IPS DF 6.9 (cell line): ENCODE measurements around the gene SLC66A2.

Experiments
- DNase-seq: peaks from one replicate; pipeline ENCODE4 v3.0.0-alpha.2; 2013; ENCODE audit warnings: low read depth, low spot score
- H3K27ac ChIP-seq: one replicate; pipeline ENCODE4 v1.5.1; 2013; ENCODE audit warnings: low read length, control low read depth
- H3K27me3 ChIP-seq: 2 replicates; pipeline ENCODE4 v1.6.1; 2013; ENCODE audit warnings: mild to moderate bottlenecking, low read length; ENCODE audit not compliant: control insufficient read depth, insufficient read depth
- H3K36me3 ChIP-seq: 2 replicates; pipeline ENCODE4 v1.6.1; 2013; ENCODE audit warnings: low read length; ENCODE audit not compliant: control insufficient read depth, insufficient read depth
- H3K4me1 ChIP-seq: 2 replicates; pipeline ENCODE4 v1.6.1; 2013; ENCODE audit warnings: low read length; ENCODE audit not compliant: control insufficient read depth, insufficient read depth
- H3K4me3 ChIP-seq: 2 replicates; pipeline ENCODE4 v1.5.1; 2013; ENCODE audit warnings: mild to moderate bottlenecking, low read length
- H3K9me3 ChIP-seq: 2 replicates; pipeline ENCODE4 v1.6.1; 2013; ENCODE audit warnings: low read length, inconsistent platforms; ENCODE audit not compliant: control insufficient read depth, insufficient read depth
- WGBS: extraction: QIAGEN DNeasy Blood & Tissue Kit; methylation state at CpG from one replicate; pipeline ENCODE4 v1.1.7; 2013; ENCODE audit warnings: mixed read lengths, missing lambda C conversion rate; ENCODE audit not compliant: insufficient read length, insufficient coverage; 5-methylcytosine and 5-hydroxymethylcytosine counted together

Gene SLC66A2

DNA sequence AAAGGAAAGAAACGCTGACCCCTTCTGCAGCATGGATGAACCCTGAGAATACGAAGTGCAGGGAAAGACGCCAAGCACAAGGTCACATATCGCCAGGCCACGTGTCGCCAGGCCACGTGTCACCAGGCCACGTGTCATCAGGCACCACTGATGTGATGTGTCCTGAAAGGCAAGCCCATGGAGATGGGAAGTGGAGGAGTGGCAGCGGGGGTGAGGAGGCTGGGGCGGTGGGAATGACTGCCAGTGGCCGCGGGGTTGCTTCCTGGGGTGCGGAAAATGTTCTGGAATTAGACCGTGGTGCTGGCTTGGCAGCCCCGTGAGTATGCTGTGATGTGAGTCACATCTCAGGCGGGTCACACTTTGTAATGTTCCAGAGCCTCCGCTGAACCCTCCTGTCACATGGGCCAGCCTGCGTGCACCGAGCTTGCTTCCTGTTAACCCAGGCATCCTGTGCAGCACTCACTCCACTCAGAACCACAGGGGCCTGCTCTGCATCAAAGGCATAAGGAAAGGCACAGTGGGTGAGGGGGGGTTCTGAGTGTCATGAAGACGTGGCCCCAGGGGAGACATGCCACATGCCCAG lies 39.0 kb downstream of the SLC66A2 start:
- no peak overlapping the region for H3K4me3 ChIP-seq
- no peak overlapping the region for H3K27ac ChIP-seq
- no peaks in the 10 kb centered on the region for H3K27me3 ChIP-seq
- H3K36me3 ChIP-seq: no peaks in the 10 kb centered on the region
- peaks cover 7% of the 10 kb centered on the region; the same call in 1 of the 2 replicates for H3K4me1 ChIP-seq
- WGBS: no CpG with 5 or more reads among the region's 20 CpGs
- no peak for DNase-seq
- no peaks in the 10 kb centered on the region for H3K9me3 ChIP-seq

DNA sequence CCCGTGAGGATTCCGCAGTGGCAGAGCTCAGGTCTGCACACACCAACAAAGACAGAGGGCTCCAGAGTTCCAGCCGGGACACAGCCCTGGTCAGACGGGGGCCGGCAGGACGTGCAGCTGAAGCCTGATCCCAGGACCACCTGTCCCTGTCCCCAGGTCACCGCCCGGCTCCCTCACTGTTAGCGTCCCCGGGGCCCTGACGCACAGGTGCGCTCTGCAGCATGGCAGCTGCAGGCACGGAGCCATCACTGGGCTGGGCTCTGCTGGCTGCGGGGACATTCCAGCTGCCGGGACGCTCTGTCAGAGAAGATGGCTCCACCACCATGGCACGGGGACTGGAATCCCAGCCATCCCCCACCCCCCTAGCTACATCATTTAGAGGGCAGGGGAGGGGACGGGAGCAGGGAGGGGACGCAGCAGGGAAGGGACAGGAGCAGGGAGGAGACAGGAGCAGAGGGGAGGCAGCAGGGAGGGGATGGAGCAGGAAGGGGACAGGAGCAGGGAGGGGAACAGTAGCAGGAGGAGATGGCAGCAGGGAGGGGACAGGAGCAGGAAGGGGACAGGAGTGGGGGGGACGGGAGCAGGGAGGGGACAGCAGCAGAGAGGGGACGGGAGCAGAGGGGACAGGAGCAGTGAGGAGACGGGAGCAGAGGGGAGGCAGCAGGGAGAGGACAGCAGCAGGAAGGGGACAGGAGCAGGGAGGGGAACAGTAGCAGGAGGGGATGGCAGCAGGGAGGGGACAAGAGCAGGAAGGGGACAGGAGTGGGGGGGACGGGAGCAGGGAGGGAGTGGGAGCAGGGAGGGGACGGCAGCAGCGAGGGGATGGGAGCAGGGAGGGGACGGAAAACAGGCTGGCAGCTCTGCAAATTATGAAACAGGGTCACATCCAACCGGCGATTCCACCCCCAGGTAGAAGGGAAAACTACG lies 39.8 kb downstream of the SLC66A2 start:
- WGBS: no CpG with 5 or more reads among the region's 29 CpGs
- H3K27me3 ChIP-seq: no peaks in the 10 kb centered on the region
- peaks cover 7% of the 10 kb centered on the region; the same call in 1 of the 2 replicates for H3K4me1 ChIP-seq
- peak overlapping the region; percentile 27; the same call in 1 of the 2 replicates for H3K4me3 ChIP-seq
- H3K36me3 ChIP-seq: no peaks in the 10 kb centered on the region
- DNase-seq: no peak
- H3K27ac ChIP-seq: no peak overlapping the region
- H3K9me3 ChIP-seq: no peaks in the 10 kb centered on the region

DNA sequence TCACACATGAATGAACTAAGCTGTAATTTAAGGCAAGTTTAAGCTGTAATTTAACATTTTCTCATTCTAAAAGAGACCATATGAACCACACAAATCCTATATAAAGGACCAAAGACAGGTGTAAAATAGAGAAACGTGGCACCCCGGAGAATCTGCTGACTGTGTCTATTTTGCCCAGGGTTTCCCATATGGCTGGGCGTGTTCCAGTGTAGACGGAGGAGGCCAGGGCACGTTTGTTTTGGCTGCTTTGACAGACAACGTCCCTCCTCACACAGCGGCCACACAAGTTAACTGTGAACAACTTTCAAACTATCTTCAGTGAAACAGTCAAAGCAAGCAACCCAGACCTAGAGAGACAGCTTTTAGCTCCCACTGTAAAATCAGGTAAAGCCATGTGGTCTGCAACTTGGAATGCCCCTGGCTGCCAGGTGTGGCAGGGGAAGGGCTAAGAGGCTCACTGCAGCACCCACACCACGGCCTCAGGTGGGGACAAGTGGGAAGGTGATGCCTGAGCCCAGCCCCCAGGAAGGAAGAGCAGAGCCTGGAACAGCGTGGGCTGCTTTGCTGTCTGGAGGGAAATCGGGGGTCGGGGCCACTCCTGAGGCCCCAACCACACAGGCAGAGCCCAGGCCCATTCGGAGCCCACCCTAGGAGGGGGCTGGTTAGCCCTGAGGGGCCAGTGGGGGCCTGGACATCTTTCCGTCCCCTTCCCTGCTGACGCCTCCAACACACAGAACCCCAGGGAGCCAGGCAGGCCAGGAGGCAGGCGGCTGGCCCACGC lies 40.7 kb downstream of the SLC66A2 start:
- Histone ChIP-seq H3K4me3 (no peak overlapping the region; the same call in 1 of the 2 replicates), H3K4me1 (peaks cover 7% of the 10 kb centered on the region; the same call in 1 of the 2 replicates)
- no peak for DNase-seq

DNA sequence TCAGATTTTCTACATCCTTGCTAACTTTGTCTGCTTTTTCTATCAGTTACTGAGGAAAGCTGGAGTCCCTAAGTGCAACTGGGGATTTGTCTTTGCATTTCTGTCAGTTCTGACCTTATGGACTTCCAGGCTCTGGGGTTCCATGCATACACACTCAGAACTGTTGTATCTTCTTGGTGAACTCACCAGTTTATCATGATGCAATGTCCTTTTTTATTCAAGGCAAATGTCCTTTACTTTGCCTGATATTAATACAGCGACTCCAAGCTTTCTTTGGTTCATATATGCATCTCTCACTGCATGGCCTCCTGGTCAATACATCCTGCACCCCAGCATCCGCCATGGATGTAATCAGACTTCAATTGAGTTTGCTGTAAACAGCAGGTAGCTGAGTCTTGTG lies 44.7 kb downstream of the SLC66A2 start:
- Histone ChIP-seq H3K36me3 (no peaks in the 10 kb centered on the region; the same call in 1 of the 2 replicates), H3K9me3 (no peaks in the 10 kb centered on the region), H3K4me1 (peaks cover 5% of the 10 kb centered on the region; the same call in 1 of the 2 replicates), H3K27ac (no peak overlapping the region), H3K4me3 (no peak overlapping the region), H3K27me3 (no peaks in the 10 kb centered on the region)
- no peak for DNase-seq
- no CpG with 5 or more reads among the region's 2 CpGs for WGBS

More for the DNA sequence above, 40.7 kb downstream of the SLC66A2 start:
- no peaks in the 10 kb centered on the region for H3K36me3 ChIP-seq
- H3K9me3 ChIP-seq: no peaks in the 10 kb centered on the region
- H3K27ac ChIP-seq: no peak overlapping the region
- no peaks in the 10 kb centered on the region for H3K27me3 ChIP-seq
- no CpG with 5 or more reads among the region's 16 CpGs for WGBS

DNA sequence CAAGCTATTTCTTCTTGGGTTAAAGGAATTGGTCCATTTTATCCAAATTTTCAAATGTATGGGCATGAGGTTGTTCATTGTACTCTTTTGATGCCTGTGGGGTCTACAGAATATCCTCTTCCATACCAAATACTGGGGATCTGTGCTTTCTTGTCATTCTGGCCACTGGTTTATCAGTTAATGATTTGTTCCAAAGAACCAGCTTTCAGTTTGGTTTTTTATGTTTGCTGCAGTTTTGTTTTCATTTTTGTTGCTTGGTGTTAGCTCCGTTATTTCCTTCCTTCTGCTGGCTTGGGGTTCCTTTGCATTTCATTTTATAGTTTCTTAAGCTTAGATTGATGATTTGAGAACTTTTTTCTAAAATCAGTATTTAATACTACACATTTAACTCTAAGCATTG lies 45.5 kb downstream of the SLC66A2 start:
- H3K9me3 ChIP-seq: no peaks in the 10 kb centered on the region
- no CpG with 5 or more reads among the region's 1 CpG for WGBS

DNA sequence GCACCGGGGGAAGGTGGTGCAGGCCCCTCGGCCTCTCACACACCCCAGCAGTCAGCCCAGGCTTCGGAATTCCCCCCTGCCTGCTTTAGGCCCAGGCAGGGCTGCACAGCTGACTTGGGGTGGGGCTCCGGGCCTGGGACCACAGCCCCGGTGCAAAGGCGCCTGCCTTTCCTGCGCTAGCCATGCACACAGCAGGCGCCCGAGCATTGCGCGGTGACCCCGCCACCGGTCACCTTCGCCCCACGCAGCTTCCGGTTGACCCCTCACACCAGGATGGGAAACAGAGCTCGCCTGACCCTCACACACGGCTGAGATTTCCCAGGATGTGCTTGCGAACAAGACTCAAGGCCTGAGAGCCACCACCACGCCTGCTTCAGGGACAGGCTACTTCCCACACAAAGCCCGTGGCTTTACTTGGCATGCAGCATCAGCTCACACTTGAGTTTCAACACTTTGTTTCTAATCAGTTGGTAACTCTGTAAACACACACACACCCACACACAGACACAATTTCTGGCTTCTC lies 46.0 kb downstream of the SLC66A2 start:
- Histone ChIP-seq H3K36me3 (no peaks in the 10 kb centered on the region; the same call in 1 of the 2 replicates), H3K9me3 (no peaks in the 10 kb centered on the region)
- WGBS: no CpG with 5 or more reads among the region's 21 CpGs

More for the DNA sequence above, 45.5 kb downstream of the SLC66A2 start:
- DNase-seq: no peak
- Histone ChIP-seq H3K27ac (no peak overlapping the region), H3K4me1 (peaks cover 2% of the 10 kb centered on the region; the same call in 1 of the 2 replicates), H3K36me3 (no peaks in the 10 kb centered on the region; the same call in 1 of the 2 replicates), H3K4me3 (no peak overlapping the region), H3K27me3 (no peaks in the 10 kb centered on the region)

DNA sequence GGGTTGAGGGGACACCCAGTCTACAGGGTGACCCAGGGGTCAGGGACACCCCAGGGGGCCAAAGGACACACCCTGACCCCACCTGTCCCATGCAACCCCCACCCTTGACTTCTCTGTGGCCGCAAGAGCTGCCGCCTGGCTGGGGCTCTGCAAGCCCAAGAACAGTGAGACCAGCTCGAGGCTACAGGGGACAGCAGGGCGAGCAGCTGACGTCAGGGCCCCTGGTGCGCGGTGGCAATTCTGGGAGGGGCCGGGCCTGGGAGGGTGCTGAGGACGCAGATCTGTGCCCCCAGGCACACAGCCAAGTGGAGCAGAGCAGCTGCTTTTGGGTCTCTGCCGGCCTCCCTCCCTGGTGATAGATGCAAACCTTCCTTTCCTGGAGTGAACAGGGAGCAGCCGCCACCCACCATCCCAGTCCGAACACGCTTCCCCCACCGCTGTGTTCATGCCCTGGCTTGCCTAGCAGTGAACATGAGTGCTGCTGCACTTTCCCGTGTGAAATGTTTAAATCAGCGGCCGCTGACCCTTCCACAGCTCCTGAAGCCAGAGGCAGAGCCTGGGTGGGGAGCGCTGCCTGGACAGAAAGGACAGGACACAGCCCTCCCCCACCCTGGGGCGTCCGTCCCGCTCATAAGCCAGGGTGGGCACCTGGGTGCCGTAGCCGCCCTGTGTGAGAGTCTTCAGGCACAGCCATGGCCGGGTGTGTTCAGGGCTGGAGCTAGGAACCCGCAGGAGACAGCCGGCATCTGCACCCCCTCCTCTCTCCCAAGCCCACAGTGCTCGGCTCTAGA lies 46.9 kb downstream of the SLC66A2 start:
- WGBS: no CpG with 5 or more reads among the region's 27 CpGs
- Histone ChIP-seq H3K4me3 (no peak overlapping the region), H3K9me3 (peaks cover 3% of the 10 kb centered on the region; the same call in 1 of the 2 replicates), H3K4me1 (no peaks in the 10 kb centered on the region), H3K27me3 (no peaks in the 10 kb centered on the region), H3K27ac (no peak overlapping the region), H3K36me3 (no peaks in the 10 kb centered on the region; the same call in 1 of the 2 replicates)
- no peak for DNase-seq

More for the DNA sequence above, 46.0 kb downstream of the SLC66A2 start:
- Histone ChIP-seq H3K27me3 (no peaks in the 10 kb centered on the region), H3K27ac (no peak overlapping the region), H3K4me3 (no peak overlapping the region), H3K4me1 (no peaks in the 10 kb centered on the region)
- DNase-seq: no peak

DNA sequence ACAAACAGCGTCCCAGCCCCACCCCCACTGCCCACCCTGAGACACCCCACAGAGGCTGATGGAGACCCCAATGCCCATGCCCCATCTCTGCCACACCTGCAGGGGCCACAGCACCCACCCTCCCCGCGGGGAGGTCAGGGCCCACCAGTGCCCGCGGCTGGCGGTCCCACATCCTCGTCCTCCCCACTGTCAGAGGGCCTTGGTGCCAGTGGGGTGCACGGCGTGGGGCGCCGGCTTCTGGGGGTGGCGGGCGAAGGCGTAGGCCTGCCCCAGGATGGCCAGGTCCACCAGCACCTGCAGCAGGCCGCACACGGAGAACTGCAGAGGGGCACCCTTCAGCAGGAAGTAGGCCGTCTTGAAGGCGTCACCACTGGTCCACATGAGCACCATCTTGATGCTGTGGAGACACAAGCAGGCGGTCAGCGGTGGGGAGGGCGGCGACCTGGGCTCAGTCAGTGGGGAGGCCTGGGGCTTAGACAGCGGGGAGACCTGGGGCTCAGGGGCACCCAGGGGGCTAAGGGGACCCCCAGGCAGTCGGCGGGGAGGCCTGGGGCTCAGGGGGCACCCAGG lies 47.6 kb downstream of the SLC66A2 start:
- Histone ChIP-seq H3K27me3 (no peaks in the 10 kb centered on the region), H3K36me3 (peaks cover 2% of the 10 kb centered on the region; the same call in 1 of the 2 replicates), H3K9me3 (peaks cover 3% of the 10 kb centered on the region; the same call in 1 of the 2 replicates), H3K27ac (no peak overlapping the region), H3K4me3 (no peak overlapping the region), H3K4me1 (no peaks in the 10 kb centered on the region)
- DNase-seq: no peak
- WGBS: no CpG with 5 or more reads among the region's 25 CpGs

DNA sequence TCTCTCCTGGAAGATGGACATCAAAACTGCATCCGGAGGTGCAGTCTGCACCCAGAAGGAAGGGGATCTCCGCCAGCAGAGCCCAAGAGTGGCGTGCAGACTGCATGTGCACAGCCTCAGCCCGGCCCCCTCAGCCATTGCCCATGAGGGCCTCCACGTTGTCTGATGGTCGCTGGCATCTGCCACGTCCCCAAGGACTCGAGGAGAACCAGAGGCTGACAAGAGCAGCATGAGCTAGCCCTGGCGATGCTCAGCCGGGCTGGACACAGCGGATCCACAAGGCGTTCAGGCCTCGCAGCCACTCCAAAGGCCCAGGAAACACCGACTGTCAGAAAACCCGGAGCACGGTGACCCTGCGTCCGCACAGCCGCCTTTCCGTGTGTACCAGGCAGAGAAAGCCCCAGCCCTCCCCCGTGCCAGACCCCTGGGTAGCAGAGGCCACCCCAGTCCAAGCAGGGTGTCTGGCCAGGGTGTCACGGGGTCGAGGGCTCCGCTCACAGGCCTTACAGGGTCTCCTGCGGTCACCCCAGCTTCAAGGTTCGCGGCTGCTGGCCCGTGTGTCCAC lies 48.3 kb downstream of the SLC66A2 start:
- no peak for DNase-seq
- Histone ChIP-seq H3K36me3 (peaks cover 2% of the 10 kb centered on the region; the same call in 1 of the 2 replicates), H3K27me3 (no peaks in the 10 kb centered on the region), H3K9me3 (peaks cover 5% of the 10 kb centered on the region), H3K4me1 (no peaks in the 10 kb centered on the region), H3K27ac (no peak overlapping the region), H3K4me3 (no peak overlapping the region; the same call in 1 of the 2 replicates)
- WGBS: no CpG with 5 or more reads among the region's 28 CpGs
